ENCODE measurements around the gene SPINT1.

SPINT1 gene

DNA sequence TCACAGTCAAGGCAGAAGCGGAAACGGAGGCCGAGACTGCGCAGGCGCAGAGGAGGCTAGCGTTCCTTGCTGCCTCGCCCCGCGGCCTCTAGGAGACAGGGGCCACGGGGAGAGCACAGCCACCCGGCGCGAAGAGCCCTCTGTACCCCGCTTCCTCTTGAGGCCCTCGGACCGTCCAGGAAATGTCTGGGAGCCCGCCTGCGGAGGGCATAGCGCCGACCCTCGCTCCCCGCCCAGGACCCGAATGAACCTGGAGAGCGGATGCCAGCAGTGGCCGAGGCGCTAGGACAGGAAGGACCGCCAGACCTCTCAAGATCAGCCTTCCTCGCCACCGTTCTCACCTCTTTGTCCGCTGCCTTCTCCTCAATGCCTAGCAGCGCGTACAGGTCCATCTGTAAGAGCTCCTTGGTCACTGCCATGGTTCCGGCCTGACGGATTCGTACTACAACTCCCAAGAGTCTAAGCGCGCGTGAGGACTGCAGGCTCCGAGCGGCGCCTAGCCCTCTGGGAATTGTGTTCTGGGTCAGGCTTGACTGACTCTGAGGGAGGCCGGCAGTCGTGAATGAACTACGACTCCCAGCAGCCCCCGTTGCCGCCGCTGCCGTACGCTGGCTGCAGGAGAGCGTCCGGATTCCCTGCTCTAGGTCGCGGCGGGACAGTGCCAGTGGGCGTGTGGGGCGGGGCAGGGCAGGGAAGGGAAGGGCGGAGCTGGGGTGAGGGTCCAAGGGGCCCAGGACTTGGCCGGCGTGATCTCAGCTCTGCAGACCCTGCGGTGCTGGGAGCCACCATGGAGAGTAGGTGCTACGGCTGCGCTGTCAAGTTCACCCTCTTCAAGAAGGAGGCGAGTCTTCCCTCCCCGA lies 36.6 kb upstream of the SPINT1 start, which contains the start of the genes DNAJC17 and ZFYVE19 (continued):
- peak; percentile 49 for TF ChIP-seq ZNF600 (tag by site-specific recombination; IDR thresholded peaks at IDR 0.05)
- TF ChIP-seq ZBTB21 (tag by site-specific recombination; IDR thresholded peaks at IDR 0.05) = 0 out of 2 replicates have a peak, but pooled peaks have one; percentile 18
- TF ChIP-seq GLIS2 (tag by site-specific recombination; IDR thresholded peaks at IDR 0.05) = peak; percentile 74
- no peak for TF ChIP-seq ZNF704 (tag by site-specific recombination; IDR thresholded peaks at IDR 0.05)
- TF ChIP-seq WT1 (tag by site-specific recombination; IDR thresholded peaks at IDR 0.05) = peak; percentile 19; the same call in 1 of the 2 replicates
- TF ChIP-seq ZNF266 (tag by site-specific recombination; IDR thresholded peaks at IDR 0.05; ENCODE audit: low read depth) = no peak
- peak; percentile 63; the same call in 1 of the 2 replicates for TF ChIP-seq PRDM10 (tag by site-specific recombination; IDR thresholded peaks at IDR 0.05)
- TF ChIP-seq ZNF423 (tag by site-specific recombination; IDR thresholded peaks at IDR 0.05) = no peak
- TF ChIP-seq ZNF747 (tag by site-specific recombination; IDR thresholded peaks at IDR 0.05) = no peak
- TF ChIP-seq YY1 (tag by site-specific recombination; IDR thresholded peaks at IDR 0.05) = 0 out of 2 replicates have a peak, but pooled peaks have one; percentile 28
- no peak for TF ChIP-seq ZNF670 (tag by site-specific recombination; IDR thresholded peaks at IDR 0.05; ENCODE audit: low read depth)
- TF ChIP-seq ZSCAN16 (tag by site-specific recombination; IDR thresholded peaks at IDR 0.05) = no peak
- TF ChIP-seq FEZF1 (tag by site-specific recombination; IDR thresholded peaks at IDR 0.05) = no peak
- peak; percentile 64 for TF ChIP-seq SP2 (tag by site-specific recombination; IDR thresholded peaks at IDR 0.05)
- TF ChIP-seq PRDM6 (tag by site-specific recombination; IDR thresholded peaks at IDR 0.05) = no peak
- TF ChIP-seq MEIS1 (CRISPR knock-in tag; IDR thresholded peaks at IDR 0.05; ENCODE audit: borderline replicate concordance) = no peak
- no peak for TF ChIP-seq PBX3 (CRISPR knock-in tag; IDR thresholded peaks at IDR 0.05)
- TF ChIP-seq KLF9 (tag by site-specific recombination; IDR thresholded peaks at IDR 0.05; ENCODE audit: low read depth) = peak; percentile 91
- TF ChIP-seq ZNF544 (tag by site-specific recombination; IDR thresholded peaks at IDR 0.05) = no peak
- TF ChIP-seq ZFP37 (tag by site-specific recombination; IDR thresholded peaks at IDR 0.05) = no peak
